H1 (cell line): ENCODE measurements around the gene NAV3. TPM values are rescaled to one million over a fixed set of nuclear protein-coding genes. Genes with fewer than 3 reads are reported as not detected.

Experiments
- CTCF ChIA-PET: fragments of 300-600 bp; sonication (Branson Sonifier 250); formaldehyde crosslinking; loops from one replicate; lab custom pipeline; 2021; ENCODE audit not compliant: partially characterized antibody; lab: Charles Lee
- POLR2A ChIA-PET: fragments of 300-600 bp; sonication (Branson Sonifier 250); formaldehyde crosslinking; loops from one replicate; lab custom pipeline; 2021; ENCODE audit warnings: inconsistent platforms; ENCODE audit not compliant: partially characterized antibody; lab: Charles Lee
- DNase-seq, 2 experiments: peaks; one replicate each; pipeline versions ENCODE4 v3.0.0 to v3.0.0-alpha.2; 2010 to 2022; ENCODE audit warnings: low spot score in 2 of 2, low read depth in 1 of 2, mixed read lengths in 1 of 2
- FAIRE-seq: peaks from 2 replicates; lab custom pipeline; 2011; peaks lifted over from hg19 to GRCh38; lab: Jason Lieb, UNC
- H2AFZ ChIP-seq: 2 replicates; pipeline ENCODE4 v1.8.1; 2012; ENCODE audit warnings: low read length, inconsistent platforms
- H2AK5ac ChIP-seq: 2 replicates; pipeline ENCODE4 v1.6.1; 2013; ENCODE audit warnings: low read depth, low read length
- H2BK120ac ChIP-seq: replicated peaks from 2 replicates; pipeline ENCODE3; 2013; ENCODE audit warnings: low read depth, low read length, inconsistent platforms
- H2BK12ac ChIP-seq: 2 replicates; pipeline ENCODE4 v1.6.1; 2013; ENCODE audit warnings: low read depth, low read length
- H2BK15ac ChIP-seq: 2 replicates; pipeline ENCODE4 v1.6.1; 2013; ENCODE audit warnings: low read length
- H2BK20ac ChIP-seq: 2 replicates; pipeline ENCODE4 v1.6.1; 2013; ENCODE audit warnings: low read length
- H2BK5ac ChIP-seq: 2 replicates; pipeline ENCODE4 v1.6.1; 2013; ENCODE audit warnings: low read depth, low read length
- H3K14ac ChIP-seq: 2 replicates; pipeline ENCODE4 v1.6.1; 2013; ENCODE audit warnings: inconsistent platforms; ENCODE audit not compliant: insufficient read length
- H3K18ac ChIP-seq: 2 replicates; pipeline ENCODE4 v1.6.1; 2013; ENCODE audit warnings: low read length; ENCODE audit errors: extremely low read depth
- H3K23ac ChIP-seq: 2 replicates; pipeline ENCODE4 v1.6.1; 2013; ENCODE audit warnings: inconsistent platforms; ENCODE audit not compliant: insufficient read length
- H3K23me2 ChIP-seq: 2 replicates; pipeline ENCODE4 v1.6.1; 2013; ENCODE audit warnings: low read depth, low read length
- H3K27ac ChIP-seq: 2 replicates; pipeline ENCODE4 v1.6.1; 2011; ENCODE audit warnings: low read depth, low read length, inconsistent platforms
- H3K27me3 ChIP-seq, 4 experiments: replicated peaks in 1 of 4; 1 replicate in 1 of 4; 2 replicates in 3 of 4; pipeline versions ENCODE4 v1.6.1 to v1.8.1; 2011 to 2013; ENCODE audit warnings: low read length in 3 of 4, mild to moderate bottlenecking in 3 of 4, inconsistent platforms in 2 of 4, mixed read lengths in 2 of 4, moderate library complexity in 1 of 4; ENCODE audit not compliant: control insufficient read depth in 3 of 4, insufficient read depth in 3 of 4; ENCODE audit errors: extremely low read depth in 1 of 4
- H3K36me3 ChIP-seq, 4 experiments: 2 replicates each; pipeline versions ENCODE4 v1.6.1 to v1.8.1; 2011 to 2013; ENCODE audit warnings: mild to moderate bottlenecking in 4 of 4, low read length in 3 of 4, moderate library complexity in 2 of 4, control low read depth in 1 of 4, inconsistent platforms in 1 of 4; ENCODE audit not compliant: insufficient read depth in 4 of 4, control insufficient read depth in 2 of 4
- H3K4ac ChIP-seq: replicated peaks from 2 replicates; pipeline ENCODE3; 2013; ENCODE audit warnings: low read length, low read depth, mixed read lengths, inconsistent platforms; ENCODE audit not compliant: insufficient read length
- H3K4me1 ChIP-seq, 4 experiments: replicated peaks in 1 of 4; 1 replicate in 1 of 4; 2 replicates in 3 of 4; pipeline versions ENCODE4 v1.6.1 to v1.8.1; 2011 to 2013; ENCODE audit warnings: low read length in 3 of 4, inconsistent platforms in 2 of 4, mixed read lengths in 1 of 4; ENCODE audit not compliant: insufficient read depth in 4 of 4, control insufficient read depth in 3 of 4
- H3K4me2 ChIP-seq, 2 experiments: 2 replicates each; pipeline versions ENCODE4 v1.6.1 to v1.8.1; 2011 to 2013; ENCODE audit warnings: low read depth in 2 of 2, low read length in 2 of 2, control low read depth in 1 of 2, inconsistent platforms in 1 of 2, mild to moderate bottlenecking in 1 of 2; ENCODE audit not compliant: insufficient read depth in 1 of 2
- H3K4me3 ChIP-seq, 4 experiments: fragments of 200-600, 300-600 bp in 1 of 4; sonication (generic), shearing (Covaris generic), sonication (Bioruptor Twin) in 1 of 4; 2 replicates each; pipeline versions ENCODE4 v1.5.1 to v1.8.1; 2011 to 2016; ENCODE audit warnings: low read length in 4 of 4, low read depth in 3 of 4, control low read depth in 2 of 4, inconsistent platforms in 2 of 4, mild to moderate bottlenecking in 2 of 4, mixed read lengths in 1 of 4, moderate library complexity in 1 of 4; ENCODE audit not compliant: insufficient read depth in 2 of 4; ENCODE audit errors: extremely low read depth in 1 of 4
- H3K56ac ChIP-seq: replicated peaks from 2 replicates; pipeline ENCODE3; 2013; ENCODE audit warnings: low read depth, mild to moderate bottlenecking, mixed read lengths, low read length, inconsistent platforms; ENCODE audit not compliant: insufficient read length
- H3K79me1 ChIP-seq: 2 replicates; pipeline ENCODE4 v1.6.1; 2013; ENCODE audit warnings: low read depth, low read length, control low read depth
- H3K79me2 ChIP-seq, 2 experiments: 2 replicates each; pipeline versions ENCODE4 v1.6.1 to v1.8.1; 2012 to 2013; ENCODE audit warnings: low read length in 2 of 2, mild to moderate bottlenecking in 2 of 2, inconsistent platforms in 1 of 2; ENCODE audit not compliant: insufficient read depth in 2 of 2, control insufficient read depth in 1 of 2
- H3K9ac ChIP-seq, 4 experiments: replicated peaks in 1 of 4; 1 replicate in 1 of 4; 2 replicates in 3 of 4; pipeline versions ENCODE4 v1.6.1 to v1.8.1; 2011 to 2013; ENCODE audit warnings: low read depth in 3 of 4, low read length in 3 of 4, control low read depth in 2 of 4, mild to moderate bottlenecking in 2 of 4, moderate library complexity in 2 of 4, inconsistent platforms in 1 of 4; ENCODE audit errors: extremely low read depth in 1 of 4
- H3K9me3 ChIP-seq, 2 experiments: 2 replicates each; pipeline versions ENCODE4 v1.6.1 to v1.8.1; 2012 to 2013; ENCODE audit warnings: mild to moderate bottlenecking in 2 of 2, moderate library complexity in 2 of 2, control low read depth in 1 of 2, inconsistent platforms in 1 of 2, low read depth in 1 of 2, low read length in 1 of 2, mixed read lengths in 1 of 2; ENCODE audit not compliant: insufficient read depth in 2 of 2
- H4K20me1 ChIP-seq, 2 experiments: replicated peaks in 1 of 2; 2 replicates each; pipeline versions ENCODE3 to v1.8.1; 2011 to 2013; ENCODE audit warnings: inconsistent platforms in 2 of 2, low read length in 2 of 2, mild to moderate bottlenecking in 1 of 2; ENCODE audit not compliant: insufficient read depth in 2 of 2, control insufficient read depth in 1 of 2
- H4K5ac ChIP-seq: 2 replicates; pipeline ENCODE4 v1.6.1; 2013; ENCODE audit warnings: low read length, low read depth, mixed read lengths, inconsistent platforms; ENCODE audit not compliant: insufficient read length
- H4K8ac ChIP-seq: 2 replicates; pipeline ENCODE4 v1.8.0; 2013; ENCODE audit warnings: mild to moderate bottlenecking, moderate library complexity, low read length, inconsistent platforms; ENCODE audit not compliant: insufficient read depth; ENCODE audit errors: extremely low read depth
- H4K91ac ChIP-seq: replicated peaks from 2 replicates; pipeline ENCODE3; 2013; ENCODE audit warnings: low read length, mixed read lengths, inconsistent platforms; ENCODE audit not compliant: insufficient read length
- SRF ChIP-seq: IDR thresholded peaks from 2 replicates; pipeline ENCODE4 v1.6.1; 2011; ENCODE audit warnings: mild to moderate bottlenecking, low read depth, low read length, moderate library complexity
- WGBS, 2 experiments: shearing (Covaris generic) in 1 of 2; methylation state at CpG; one replicate each; pipeline versions ENCODE4 v1.1.6 to v1.1.7; 2013 to 2015; ENCODE audit warnings: low lambda C conversion rate in 2 of 2, mixed read lengths in 2 of 2, inconsistent platforms in 1 of 2, low coverage in 1 of 2, missing lambda C conversion rate in 1 of 2; ENCODE audit not compliant: insufficient replicate concordance in 2 of 2, insufficient coverage in 1 of 2, insufficient read length in 1 of 2; ENCODE audit errors: extremely low coverage in 1 of 2, missing lambda C conversion rate in 1 of 2; 5-methylcytosine and 5-hydroxymethylcytosine counted together
- polyA plus RNA-seq, 7 experiments: library from polyadenylated mRNA; depleted of rRNA in 3 of 7; stranded (reverse) in 5 of 7; unstranded in 2 of 7; fragments of >200 nt in 5 of 7; fragments of 200-250 nt in 2 of 7; gene quantifications; 1 replicate in 5 of 7; 2 replicates in 1 of 7; 4 replicates in 1 of 7; pipeline versions ENCODE4 v1.2.1 to v1.2.3, GENCODE V29; 2011 to 2013; ENCODE audit warnings: missing spikeins in 2 of 7, mixed read lengths in 2 of 7
- total RNA-seq: library from RNA; stranded (reverse); fragmentation: NEBNext Ultra II Directional; extraction: Animal tissue kit (Norgen Biotek cat#: 25700); gene quantifications from 2 replicates; pipeline ENCODE4 v1.2.1, GENCODE V29; 2021

NAV3 gene
- total and polyA plus RNA-seq, 2 of the 8 experiments (the other 6 are each of a cell fraction or from before 2014, with no cell fraction given) = 0.47 to 5.0 TPM

GRCh38 chr12:78209846-78210505 lies 379.3 kb downstream of the NAV3 start:
- H3K79me1 ChIP-seq = no peaks in the 10 kb centered on the region
- 0 out of 2 replicates have a peak overlapping the region, but pooled peaks have one; percentile 45 for H2BK12ac ChIP-seq
- peak overlapping the region; percentile 6; the same call in 1 of the 2 replicates for H3K18ac ChIP-seq
- FAIRE-seq = no peak
- ChIA-PET POLR2A (interaction anchor here (0.6 kb wide), 1 partner anchor 1532 kb away, joined by 3 read pairs; no protein-coding TSS in a partner anchor), CTCF (interaction anchor here (0.8 to 1.8 kb wide), 7 partner anchors 9 to 1135 kb away, joined by 3 to 4 read pairs (median 4); no protein-coding TSS in a partner anchor)
- no peaks in the 10 kb centered on the region for H3K27me3 ChIP-seq
- no peak overlapping the region for H3K23ac ChIP-seq
- peak overlapping the region; percentile 90 for H2AFZ ChIP-seq
- no peak overlapping the region for H2BK5ac ChIP-seq
- no peak overlapping the region for H3K4ac ChIP-seq
- H3K9me3 ChIP-seq = no peaks in the 10 kb centered on the region
- H4K8ac ChIP-seq = no peak overlapping the region
- no peak overlapping the region for H3K4me3 ChIP-seq
- no peak overlapping the region for H4K91ac ChIP-seq
- H3K36me3 ChIP-seq = no peaks in the 10 kb centered on the region
- H3K4me1 ChIP-seq = peaks cover 0 to 5% (median 1%) of the 10 kb centered on the region in 4 experiments; a peak in 4 of 7 replicates
- no peak for TF ChIP-seq SRF
- H3K9ac ChIP-seq = no peak overlapping the region
- H3K4me2 ChIP-seq = no peak overlapping the region; a peak in 1 of 4 replicates
- H2BK15ac ChIP-seq = peak overlapping the region; percentile 73; the same call in 1 of the 2 replicates
- no peak overlapping the region for H3K56ac ChIP-seq
- no peak for DNase-seq
- H2BK20ac ChIP-seq = peak overlapping the region; percentile 80; the same call in 1 of the 2 replicates
- H2BK120ac ChIP-seq = no peak overlapping the region
- H2AK5ac ChIP-seq = peak overlapping the region; percentile 76
- no peaks in the 10 kb centered on the region for H4K20me1 ChIP-seq
- H3K79me2 ChIP-seq = no peaks in the 10 kb centered on the region
- H3K14ac ChIP-seq = no peak overlapping the region
- no peak overlapping the region for H3K27ac ChIP-seq
- 84% methylated on average over 12 of the region's 12 CpGs; no CpG with 5 or more reads in 1 of the 2 experiments for WGBS, 2 experiments
- no peak overlapping the region for H4K5ac ChIP-seq
- no peaks in the 10 kb centered on the region; the same call in 1 of the 2 replicates for H3K23me2 ChIP-seq
